C4-2B (cell line): Measurements from ENCODE around the gene ITGA6.

Experiments used
- H3K27ac ChIP-seq: fragments of 450-650 bp; 2 replicates; pipeline ENCODE4 v1.5.1; 2017
- ZFX ChIP-seq: fragments of 450-650 bp; IDR thresholded peaks from 2 replicates; pipeline ENCODE4 v1.6.1; 2017
- TF ChIP-seq, protein P1 (sequence below): fragments of 450-650 bp; conservative IDR thresholded peaks from 2 replicates; pipeline ENCODE4 v1.5.1; 2017; ENCODE audit warnings: mild to moderate bottlenecking

The ITGA6 gene

DNA sequence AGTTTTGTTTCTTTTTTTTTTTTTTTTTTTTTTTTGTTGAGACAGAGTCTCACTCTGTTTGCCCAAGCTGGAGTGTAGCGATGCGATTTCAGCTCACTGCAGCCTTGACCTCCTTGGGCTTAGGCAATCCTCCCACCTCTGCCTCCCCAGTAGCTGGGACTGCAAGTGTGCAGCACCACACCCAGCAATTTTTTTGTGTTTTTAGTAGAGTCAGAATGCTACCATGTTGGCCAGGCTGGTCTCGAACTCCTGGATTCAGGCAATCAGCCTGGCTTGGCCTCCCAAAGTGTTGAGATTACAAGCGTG, 8.2 kb downstream of the ITGA6 start:
- H3K27ac ChIP-seq: no peak overlapping the region
- no peak for TF ChIP-seq ZFX
- TF ChIP-seq, protein P1, sequence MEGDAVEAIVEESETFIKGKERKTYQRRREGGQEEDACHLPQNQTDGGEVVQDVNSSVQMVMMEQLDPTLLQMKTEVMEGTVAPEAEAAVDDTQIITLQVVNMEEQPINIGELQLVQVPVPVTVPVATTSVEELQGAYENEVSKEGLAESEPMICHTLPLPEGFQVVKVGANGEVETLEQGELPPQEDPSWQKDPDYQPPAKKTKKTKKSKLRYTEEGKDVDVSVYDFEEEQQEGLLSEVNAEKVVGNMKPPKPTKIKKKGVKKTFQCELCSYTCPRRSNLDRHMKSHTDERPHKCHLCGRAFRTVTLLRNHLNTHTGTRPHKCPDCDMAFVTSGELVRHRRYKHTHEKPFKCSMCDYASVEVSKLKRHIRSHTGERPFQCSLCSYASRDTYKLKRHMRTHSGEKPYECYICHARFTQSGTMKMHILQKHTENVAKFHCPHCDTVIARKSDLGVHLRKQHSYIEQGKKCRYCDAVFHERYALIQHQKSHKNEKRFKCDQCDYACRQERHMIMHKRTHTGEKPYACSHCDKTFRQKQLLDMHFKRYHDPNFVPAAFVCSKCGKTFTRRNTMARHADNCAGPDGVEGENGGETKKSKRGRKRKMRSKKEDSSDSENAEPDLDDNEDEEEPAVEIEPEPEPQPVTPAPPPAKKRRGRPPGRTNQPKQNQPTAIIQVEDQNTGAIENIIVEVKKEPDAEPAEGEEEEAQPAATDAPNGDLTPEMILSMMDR: no peak

DNA sequence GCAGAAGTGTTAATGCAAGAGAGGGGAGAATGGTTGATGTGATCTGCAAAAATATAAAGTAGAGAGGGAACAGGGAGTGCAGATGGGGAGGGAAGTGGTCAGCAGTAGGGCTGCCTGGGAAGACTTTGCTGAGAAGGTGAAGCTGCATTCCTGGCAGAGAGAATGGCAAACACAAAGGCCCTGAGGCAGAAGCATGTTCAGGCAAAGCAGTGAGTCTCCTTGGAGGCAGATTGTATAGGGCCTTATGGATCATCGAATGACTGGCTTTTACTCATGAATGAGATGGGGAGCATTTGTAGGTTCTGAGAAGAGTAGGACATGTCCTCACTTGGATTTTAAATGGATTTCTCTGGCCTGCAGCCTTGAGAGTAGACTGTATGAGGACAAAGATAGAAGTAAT, 9.5 kb downstream of the ITGA6 start:
- TF ChIP-seq, protein P1: no peak
- H3K27ac ChIP-seq: no peak overlapping the region

DNA sequence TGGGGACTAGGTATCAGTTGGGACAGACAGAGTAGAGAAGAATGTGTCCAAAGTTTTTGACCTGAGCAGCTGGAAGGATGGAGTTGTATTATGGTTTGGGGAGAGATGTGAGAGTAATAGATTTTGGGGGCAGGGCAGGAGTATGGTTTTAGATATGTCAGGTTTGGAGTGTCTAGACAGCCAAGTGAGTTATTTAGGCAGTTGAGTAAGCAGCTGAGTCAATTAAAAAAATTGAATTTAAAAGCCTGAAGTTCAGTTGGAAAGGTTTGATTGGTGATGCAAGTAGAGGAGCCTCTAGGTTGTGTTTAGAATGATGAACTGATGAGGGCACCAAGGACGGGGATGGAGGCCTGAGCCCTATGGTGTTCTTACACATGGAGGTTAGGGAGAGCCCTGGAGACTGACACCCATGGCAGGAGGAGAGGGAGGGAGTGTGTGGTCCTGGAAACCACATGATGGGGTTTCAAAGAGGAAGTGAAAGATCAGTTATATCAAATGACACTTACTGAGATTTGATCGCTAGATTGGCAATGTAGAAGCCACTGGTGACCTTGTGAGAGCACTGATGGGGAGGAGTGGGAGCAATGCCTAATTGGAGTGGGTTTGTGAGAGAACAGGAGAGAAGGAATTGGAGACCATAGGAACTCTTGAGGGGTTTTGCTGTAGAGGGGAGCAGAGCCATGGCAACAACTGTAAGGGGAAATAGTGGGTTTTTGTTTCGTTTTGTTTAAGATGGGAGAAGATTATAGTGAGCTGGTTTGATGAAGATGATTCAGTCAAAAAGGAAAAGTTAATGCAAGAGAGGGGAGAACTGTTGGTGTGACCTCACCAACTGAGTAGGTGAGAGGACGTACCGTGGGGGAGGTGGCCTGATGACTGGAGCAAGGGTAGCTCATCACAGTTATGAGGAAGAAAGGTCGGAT, 10.3 kb downstream of the ITGA6 start:
- H3K27ac ChIP-seq: peak overlapping the region; percentile 16; the same call in 1 of the 2 replicates
- TF ChIP-seq ZFX: no peak

DNA sequence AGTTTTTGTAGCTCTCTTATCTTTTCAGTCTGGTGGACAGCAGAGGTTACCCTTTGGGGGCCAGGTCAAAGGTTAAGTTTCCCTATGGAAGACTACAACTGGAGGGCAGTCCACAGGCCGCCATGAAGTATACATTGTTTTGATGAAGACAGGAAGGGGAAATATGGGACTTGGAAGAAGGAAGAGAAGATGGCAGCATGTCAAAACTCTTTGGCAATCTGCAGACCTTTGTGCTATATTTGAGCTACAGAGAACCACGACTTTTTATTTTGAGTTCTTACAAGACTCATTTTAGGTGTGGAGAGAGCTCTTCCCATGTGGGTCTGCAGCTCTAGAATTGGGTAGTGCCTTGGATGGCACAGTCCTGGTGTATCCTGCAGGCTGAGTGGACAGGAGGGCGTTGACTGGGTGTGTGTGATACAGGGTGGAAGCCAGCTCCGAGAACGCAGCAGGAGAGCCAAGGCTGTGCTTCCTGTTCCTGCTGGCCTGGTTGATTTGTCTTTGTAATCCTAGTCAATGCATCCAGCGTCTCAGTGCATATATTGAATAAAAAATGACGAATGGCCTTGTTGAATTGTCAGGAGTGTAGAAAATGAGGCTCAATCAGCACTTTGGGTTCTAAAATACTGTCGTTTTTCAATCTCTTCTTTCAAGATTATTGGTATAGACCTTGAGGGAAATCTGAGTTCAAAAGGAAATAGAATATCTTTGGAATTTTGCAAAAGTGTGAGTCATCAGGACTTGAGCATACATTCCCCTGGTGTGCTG, 11.5 kb downstream of the ITGA6 start:
- no peak for TF ChIP-seq ZFX
- TF ChIP-seq, protein P1: no peak
- H3K27ac ChIP-seq: peak overlapping the region; percentile 59

DNA sequence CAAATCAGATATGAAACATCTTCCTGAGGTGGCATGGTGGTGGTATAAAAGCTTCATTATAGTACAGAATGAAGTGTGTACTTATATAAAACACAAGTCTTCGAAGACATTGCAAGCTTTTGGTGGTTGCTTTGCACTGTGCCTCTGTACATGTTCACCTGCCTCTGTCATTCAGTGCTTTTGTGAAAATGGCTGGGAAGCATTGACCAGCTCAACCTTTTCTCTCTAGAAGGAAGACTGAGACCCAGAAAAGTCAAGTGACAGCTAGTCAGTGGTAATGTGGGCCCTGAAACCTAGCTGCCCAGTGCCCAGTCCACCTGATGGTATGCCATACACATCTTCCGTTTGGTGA, 12.1 kb downstream of the ITGA6 start:
- no peak for TF ChIP-seq ZFX
- TF ChIP-seq, protein P1: no peak

DNA sequence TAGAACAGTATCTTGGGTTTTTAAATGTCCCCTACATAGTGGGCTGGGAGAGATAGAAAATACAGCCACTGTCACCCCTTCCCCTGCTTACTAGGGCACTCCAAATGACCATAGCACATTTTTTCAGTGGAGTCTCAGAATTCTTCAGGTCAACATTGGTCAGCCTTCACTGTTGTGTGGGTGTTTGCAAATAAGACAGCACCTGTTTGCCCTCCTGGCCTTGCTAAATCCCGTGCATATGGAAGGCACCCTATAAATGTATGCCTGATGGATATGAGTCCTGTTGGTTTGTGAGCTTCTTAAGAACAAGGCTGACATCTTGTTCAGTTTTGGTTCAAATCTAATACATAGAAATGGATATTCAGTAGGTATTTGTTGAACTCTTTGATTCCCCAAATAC, 12.5 kb downstream of the ITGA6 start:
- peak overlapping the region; percentile 59; the same call in 1 of the 2 replicates for H3K27ac ChIP-seq

More for the DNA sequence above, 12.1 kb downstream of the ITGA6 start:
- peak overlapping the region; percentile 59; the same call in 1 of the 2 replicates for H3K27ac ChIP-seq

DNA sequence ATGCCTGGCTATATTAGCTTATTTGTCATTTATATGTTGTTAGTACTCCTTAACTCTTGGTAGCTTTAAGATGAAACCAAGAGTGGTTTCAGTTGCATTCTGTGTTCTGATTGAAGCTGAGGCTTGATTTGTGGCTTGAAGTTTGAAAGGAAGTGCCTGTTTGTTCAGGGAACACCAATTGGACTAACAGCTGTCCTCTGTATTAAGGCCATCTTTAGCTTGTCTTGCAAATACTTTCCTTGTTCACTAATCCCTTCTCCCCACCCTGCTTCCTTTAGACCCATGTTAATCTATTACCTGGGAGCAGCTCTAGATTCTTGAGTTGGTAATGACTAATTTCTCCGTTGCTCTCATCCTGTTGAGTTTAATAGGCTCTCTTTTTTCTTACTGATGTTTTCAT, 13.4 kb downstream of the ITGA6 start:
- no peak overlapping the region for H3K27ac ChIP-seq
- TF ChIP-seq, protein P1: no peak
- no peak for TF ChIP-seq ZFX

More for the DNA sequence above, 12.5 kb downstream of the ITGA6 start:
- TF ChIP-seq ZFX: no peak
- TF ChIP-seq, protein P1: no peak
